ENCODE data around the gene CALD1. TPM values are rescaled to one million over a fixed set of nuclear protein-coding genes. Genes with fewer than 3 reads are reported as not detected.
A peak's percentile ranks its signal among the peaks of the same experiment; 100 is the strongest.

Gene CALD1
- total RNA-seq, 1 donor from 2014 or later = 230 TPM

GRCh38 chr7:134856091-134856490, 76.7 kb downstream of the CALD1 start:
- Mint-ChIP-seq H3K36me3 (ENCODE audit: low read depth, unreplicated experiment) (peaks cover 24% of the 10 kb centered on the region), H3K4me1 (ENCODE audit: unreplicated experiment) (peaks cover 27% of the 10 kb centered on the region), H3K4me3 (ENCODE audit: unreplicated experiment) (no peak overlapping the region), H3K9me3 (ENCODE audit: unreplicated experiment) (no peaks in the 10 kb centered on the region), H3K27me3 (ENCODE audit: unreplicated experiment) (no peaks in the 10 kb centered on the region), H3K27ac (ENCODE audit: unreplicated experiment) (peak overlapping the region; percentile 82)
- no peak for TF ChIP-seq CTCF (IDR thresholded peaks at IDR 0.05; ENCODE audit: unreplicated experiment)
- DNase-seq (ENCODE audit: low spot score) = no peak

- no peak overlapping the region for H3K4me3 Mint-ChIP-seq (ENCODE audit: unreplicated experiment)
- DNase-seq (ENCODE audit: low spot score) = no peak
- no peak for TF ChIP-seq CTCF (IDR thresholded peaks at IDR 0.05; ENCODE audit: unreplicated experiment)
- H3K4me1 Mint-ChIP-seq (ENCODE audit: unreplicated experiment) = peaks cover 21% of the 10 kb centered on the region
- H3K9me3 Mint-ChIP-seq (ENCODE audit: unreplicated experiment) = no peaks in the 10 kb centered on the region
- no peaks in the 10 kb centered on the region for H3K27me3 Mint-ChIP-seq (ENCODE audit: unreplicated experiment)
- H3K36me3 Mint-ChIP-seq (ENCODE audit: low read depth, unreplicated experiment) = peaks cover 20% of the 10 kb centered on the region
- H3K27ac Mint-ChIP-seq (ENCODE audit: unreplicated experiment) = peak overlapping the region; percentile 82
These were observed 77.3 kb downstream of the CALD1 start for GRCh38 chr7:134856691-134857090.

- peaks cover 16% of the 10 kb centered on the region for H3K36me3 Mint-ChIP-seq (ENCODE audit: low read depth, unreplicated experiment)
- no peaks in the 10 kb centered on the region for H3K27me3 Mint-ChIP-seq (ENCODE audit: unreplicated experiment)
- DNase-seq (ENCODE audit: low spot score) = no peak
- no peak overlapping the region for H3K4me3 Mint-ChIP-seq (ENCODE audit: unreplicated experiment)
- H3K9me3 Mint-ChIP-seq (ENCODE audit: unreplicated experiment) = no peaks in the 10 kb centered on the region
- peaks cover 18% of the 10 kb centered on the region for H3K4me1 Mint-ChIP-seq (ENCODE audit: unreplicated experiment)
- TF ChIP-seq CTCF (IDR thresholded peaks at IDR 0.05; ENCODE audit: unreplicated experiment) = no peak
- H3K27ac Mint-ChIP-seq (ENCODE audit: unreplicated experiment) = no peak overlapping the region
These were observed 78.5 kb downstream of the CALD1 start for GRCh38 chr7:134857958-134858357.

GRCh38 chr7:134859783-134860182, 80.3 kb downstream of the CALD1 start:
- Mint-ChIP-seq H3K4me3 (ENCODE audit: unreplicated experiment) (no peak overlapping the region), H3K27me3 (ENCODE audit: unreplicated experiment) (peaks cover 2% of the 10 kb centered on the region), H3K4me1 (ENCODE audit: unreplicated experiment) (peaks cover 26% of the 10 kb centered on the region), H3K9me3 (ENCODE audit: unreplicated experiment) (no peaks in the 10 kb centered on the region), H3K36me3 (ENCODE audit: low read depth, unreplicated experiment) (peaks cover 9% of the 10 kb centered on the region), H3K27ac (ENCODE audit: unreplicated experiment) (no peak overlapping the region)
- TF ChIP-seq CTCF (IDR thresholded peaks at IDR 0.05; ENCODE audit: unreplicated experiment) = no peak
- no peak for DNase-seq (ENCODE audit: low spot score)

- TF ChIP-seq CTCF (IDR thresholded peaks at IDR 0.05; ENCODE audit: unreplicated experiment) = no peak
- Mint-ChIP-seq H3K27ac (ENCODE audit: unreplicated experiment) (peak overlapping the region; percentile 54), H3K4me3 (ENCODE audit: unreplicated experiment) (no peak overlapping the region), H3K27me3 (ENCODE audit: unreplicated experiment) (peaks cover 2% of the 10 kb centered on the region), H3K9me3 (ENCODE audit: unreplicated experiment) (no peaks in the 10 kb centered on the region), H3K36me3 (ENCODE audit: low read depth, unreplicated experiment) (peaks cover 27% of the 10 kb centered on the region), H3K4me1 (ENCODE audit: unreplicated experiment) (peaks cover 60% of the 10 kb centered on the region)
- no peak for DNase-seq (ENCODE audit: low spot score)
These were observed 85.8 kb downstream of the CALD1 start for GRCh38 chr7:134865001-134865845.

All from endothelial cell (in vitro differentiated cells).